HL-60/S4 treated with retinoic acid at 250 ng/mL for 4 days and 3 days (cell line): ENCODE measurements around the gene C19orf12.
"Not testable (repeated sequence)": the region's sequence is repeated elsewhere in the genome, so short reads cannot be mapped to it uniquely, and the experiment has no call there.

Experiments used
- in situ Hi-C: fragments of 300-500 bp; cut with MboI; formaldehyde crosslinking; loops from 2 replicates; pipeline ENCODE4 v1.7.0; 2022; ENCODE audit warnings: low sequenced_read_pairs

C19orf12 gene

DNA sequence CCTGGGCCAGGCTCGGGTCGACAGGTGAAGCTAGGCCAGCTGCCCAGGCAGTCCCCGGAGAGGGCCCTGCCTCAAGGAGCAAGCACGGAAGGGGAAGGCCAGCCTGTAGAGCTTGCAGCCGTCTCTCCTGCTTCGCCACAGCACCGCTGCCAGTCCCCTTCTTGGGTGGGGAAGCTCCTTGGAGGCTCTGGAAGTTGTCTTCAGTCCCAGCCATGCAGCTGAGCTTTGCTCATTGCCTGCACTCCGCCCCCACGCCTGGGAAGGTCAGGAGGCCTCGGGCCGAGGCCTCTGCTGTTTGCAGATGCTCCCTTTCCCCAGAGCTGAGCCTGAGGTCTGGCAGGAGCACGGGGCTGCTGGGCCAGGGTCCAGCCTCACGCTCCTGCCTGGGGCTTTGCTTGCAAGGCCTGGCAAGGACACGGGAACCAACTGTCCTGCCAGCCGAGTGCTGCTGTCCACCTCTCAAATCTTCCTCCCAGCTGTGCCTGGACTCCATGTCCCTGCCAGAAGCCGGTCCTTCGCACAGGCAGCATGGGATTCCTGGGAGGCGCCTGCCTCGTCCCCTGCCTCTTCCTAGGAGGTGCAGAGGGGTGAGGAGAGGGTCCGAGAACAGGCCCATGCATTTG lies 36.5 kb downstream of the C19orf12 start:
- in situ Hi-C loops = no loop called here

DNA sequence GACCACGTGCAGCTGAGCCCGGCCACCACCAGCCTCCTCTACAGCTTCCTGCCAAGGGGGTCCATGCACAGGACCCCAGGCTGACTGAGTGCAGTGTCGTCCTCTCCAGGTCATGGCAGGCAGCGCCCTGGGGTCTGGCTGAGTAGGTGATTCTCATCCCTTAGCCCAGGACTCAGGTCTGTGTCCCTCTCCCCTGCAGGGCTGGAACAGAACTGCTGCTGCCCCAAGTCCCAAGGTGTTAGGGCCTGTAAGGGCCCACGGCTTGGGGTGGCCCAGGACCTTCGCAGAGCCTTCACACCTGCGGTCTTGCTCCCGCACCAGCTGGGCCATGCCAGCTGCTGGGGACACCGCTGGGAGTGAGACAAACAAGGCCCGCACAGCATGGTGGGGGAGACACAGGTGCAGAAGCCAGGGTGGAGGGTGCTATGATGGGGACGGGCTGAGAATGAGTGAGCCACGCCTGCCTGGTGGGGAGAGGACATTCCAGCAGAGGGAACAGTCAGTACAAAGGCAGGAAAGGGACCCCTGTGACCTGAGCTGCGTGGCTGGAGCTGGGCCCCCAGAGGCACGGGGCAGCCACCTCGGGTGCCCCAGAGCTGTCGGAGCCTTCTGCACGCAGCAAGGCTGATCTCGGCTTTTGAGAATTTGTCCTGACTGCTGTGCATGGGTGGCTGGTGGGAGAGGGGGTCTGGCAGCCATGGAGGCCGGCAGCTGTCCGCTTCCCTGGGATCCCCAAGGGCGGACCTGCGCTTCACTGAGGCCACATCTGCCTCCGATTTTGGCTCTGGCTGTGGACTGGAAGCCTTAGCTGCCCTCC lies 37.9 kb downstream of the C19orf12 start:
- in situ Hi-C loops = no loop called here

DNA sequence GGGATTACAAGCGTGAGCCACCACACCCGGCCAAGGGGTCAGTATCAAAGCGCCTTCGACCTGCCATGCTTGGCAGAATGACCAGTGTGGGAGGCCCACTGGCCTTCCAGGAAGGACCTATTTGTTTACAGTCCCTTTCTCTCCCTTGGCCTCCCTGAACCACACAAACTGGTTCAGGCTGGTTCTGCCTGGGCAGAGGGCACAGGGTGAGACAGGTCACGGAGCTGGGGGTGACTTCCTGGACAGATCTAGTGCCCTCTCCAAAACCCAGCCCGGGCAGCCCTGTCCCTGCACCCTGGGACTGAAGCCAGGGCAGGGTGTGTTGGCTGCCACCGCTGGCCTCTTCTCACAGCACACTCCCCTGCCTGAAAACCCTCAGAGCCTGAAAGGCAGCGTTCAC lies 38.5 kb downstream of the C19orf12 start:
- in situ Hi-C loops = no loop called here

DNA sequence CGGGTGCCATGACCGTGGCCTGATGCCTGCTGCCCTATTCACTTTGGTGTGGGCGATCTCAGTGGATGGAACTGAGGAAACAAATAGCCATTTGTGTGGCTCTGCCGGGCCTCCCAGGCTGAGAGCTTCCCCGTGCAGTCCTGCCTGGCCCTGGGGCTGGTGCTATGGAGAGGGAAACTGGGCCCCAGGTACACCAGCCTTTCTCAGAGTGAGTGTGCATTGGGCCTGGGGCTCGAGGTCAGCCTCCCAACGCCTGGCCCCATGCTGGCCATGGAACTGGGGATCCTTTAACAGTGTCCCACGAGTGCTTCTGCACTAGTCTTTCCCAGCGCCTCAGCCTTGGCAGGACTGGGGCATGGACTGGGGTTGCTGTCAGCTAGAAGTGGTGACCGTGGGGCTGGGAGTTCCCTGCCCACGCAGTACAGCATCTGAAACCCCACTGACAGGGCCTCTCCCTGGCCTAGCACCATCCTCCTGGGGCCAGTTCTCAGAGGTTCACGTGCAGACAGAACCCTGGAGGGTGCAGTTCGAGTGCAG lies 39.3 kb downstream of the C19orf12 start:
- in situ Hi-C loops = no loop called here

DNA sequence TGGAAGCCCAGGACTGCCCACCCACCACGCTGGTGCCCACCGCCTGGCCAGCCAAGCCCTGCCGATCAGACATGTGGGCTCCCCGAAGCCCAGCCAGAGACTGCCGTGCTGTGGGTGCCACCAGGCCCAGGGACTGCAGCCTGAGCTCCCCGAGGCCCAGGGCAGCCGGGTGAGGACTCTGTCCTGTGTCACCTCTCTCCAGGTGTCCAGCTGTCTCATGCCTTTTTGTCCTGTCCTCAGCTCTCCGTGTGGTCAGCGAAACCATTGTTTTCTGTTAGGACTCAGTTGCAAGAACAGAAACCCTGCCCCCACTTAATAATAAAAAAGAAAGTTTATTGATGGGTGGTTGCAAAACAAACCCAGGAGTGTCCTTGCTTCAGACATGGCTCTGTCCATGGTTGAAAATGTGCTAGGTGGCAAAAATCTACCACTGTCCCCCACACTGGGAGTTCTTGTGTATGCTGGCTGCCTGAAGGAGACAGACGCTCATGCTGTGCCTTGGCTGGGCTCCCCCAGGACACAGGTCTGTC lies 39.9 kb downstream of the C19orf12 start:
- in situ Hi-C loops = no loop called here

DNA sequence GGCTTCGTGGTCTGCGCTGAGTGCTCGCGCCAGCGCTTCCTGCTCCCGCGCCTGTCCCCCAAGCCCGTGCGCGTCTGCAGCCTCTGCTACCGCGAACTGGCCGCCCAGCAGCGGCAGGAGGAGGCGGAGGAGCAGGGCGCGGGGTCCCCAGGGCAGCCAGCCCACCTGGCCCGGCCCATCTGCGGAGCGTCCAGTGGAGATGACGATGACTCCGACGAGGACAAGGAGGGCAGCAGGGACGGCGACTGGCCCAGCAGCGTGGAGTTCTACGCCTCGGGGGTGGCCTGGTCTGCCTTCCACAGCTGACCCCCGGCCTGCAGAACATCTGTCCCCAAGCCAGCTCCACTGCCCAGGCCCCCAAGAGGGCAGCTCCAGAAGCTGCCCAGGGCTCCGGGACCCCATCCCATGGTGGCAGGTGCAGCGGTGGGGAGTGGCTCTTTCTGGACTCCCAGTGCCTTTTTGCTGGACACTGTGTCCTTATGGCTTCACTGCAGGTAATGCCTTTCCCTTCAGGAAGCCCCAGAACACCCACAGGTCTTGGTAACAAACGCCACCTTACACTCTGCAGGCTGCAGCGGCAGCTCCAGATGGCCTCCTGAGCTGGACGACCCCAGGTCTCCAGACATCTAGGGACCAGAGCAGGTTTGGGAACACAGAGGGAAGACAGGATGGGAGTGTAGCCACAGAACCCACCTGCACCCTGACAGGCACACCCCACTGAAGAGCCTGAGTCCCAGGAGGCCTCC lies 40.5 kb downstream of the C19orf12 start:
- in situ Hi-C loops = no loop called here

DNA sequence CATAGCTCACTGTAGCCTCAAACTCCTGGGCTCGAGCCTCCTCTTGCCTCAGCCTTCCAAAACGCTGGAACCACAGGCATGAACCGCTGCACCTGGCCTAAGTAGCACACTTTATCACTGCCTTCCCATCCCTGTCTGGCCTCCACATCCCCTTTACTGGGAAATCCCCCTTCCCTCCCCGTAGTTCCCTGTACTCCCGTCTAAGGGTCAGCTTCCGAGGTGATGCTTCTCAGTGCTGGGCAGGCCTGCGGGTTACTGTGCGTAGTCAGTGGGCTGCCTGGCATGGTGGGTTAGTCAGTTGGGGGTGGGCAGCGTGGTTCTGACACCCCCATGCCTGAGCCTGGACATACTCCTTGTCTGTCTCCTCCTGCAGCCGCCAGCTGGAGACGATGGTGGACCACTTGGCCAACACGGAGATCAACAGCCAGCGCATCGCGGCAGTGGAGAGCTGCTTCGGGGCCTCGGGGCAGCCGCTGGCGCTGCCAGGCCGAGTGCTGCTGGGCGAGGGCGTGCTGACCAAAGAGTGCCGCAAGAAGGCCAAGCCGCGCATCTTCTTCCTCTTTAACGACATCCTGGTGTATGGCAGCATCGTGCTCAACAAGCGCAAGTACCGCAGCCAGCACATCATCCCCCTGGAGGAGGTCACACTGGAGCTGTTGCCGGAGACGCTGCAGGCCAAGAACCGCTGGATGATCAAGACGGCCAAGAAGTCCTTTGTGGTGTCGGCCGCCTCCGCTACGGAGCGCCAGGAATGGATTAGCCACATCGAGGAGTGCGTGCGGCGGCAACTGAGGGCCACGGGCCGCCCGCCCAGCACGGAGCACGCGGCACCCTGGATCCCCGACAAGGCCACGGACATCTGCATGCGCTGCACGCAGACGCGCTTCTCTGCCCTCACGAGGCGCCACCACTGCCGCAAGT lies 41.4 kb downstream of the C19orf12 start:
- in situ Hi-C loops = no loop called here

DNA sequence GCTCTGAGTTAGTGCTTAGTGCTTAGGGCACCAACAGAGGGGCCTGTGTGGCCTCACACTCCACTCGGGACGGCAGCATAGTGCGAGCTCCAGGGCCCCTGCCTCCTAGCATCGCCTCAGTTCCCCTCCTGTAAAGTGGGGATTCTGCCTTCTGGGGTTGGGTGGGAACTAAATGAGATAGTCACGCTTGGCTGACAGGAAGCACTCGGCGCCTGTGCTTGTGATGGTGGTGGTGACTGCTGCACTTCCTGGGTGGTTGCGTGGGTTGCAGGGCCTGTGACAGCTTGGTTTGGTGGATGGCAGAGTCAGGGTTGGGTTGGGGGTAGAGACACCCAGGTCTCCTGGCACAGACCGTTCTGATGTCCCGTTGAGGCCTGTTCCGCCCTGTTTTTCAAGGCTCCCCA lies 42.1 kb downstream of the C19orf12 start:
- in situ Hi-C loops = no loop called here

DNA sequence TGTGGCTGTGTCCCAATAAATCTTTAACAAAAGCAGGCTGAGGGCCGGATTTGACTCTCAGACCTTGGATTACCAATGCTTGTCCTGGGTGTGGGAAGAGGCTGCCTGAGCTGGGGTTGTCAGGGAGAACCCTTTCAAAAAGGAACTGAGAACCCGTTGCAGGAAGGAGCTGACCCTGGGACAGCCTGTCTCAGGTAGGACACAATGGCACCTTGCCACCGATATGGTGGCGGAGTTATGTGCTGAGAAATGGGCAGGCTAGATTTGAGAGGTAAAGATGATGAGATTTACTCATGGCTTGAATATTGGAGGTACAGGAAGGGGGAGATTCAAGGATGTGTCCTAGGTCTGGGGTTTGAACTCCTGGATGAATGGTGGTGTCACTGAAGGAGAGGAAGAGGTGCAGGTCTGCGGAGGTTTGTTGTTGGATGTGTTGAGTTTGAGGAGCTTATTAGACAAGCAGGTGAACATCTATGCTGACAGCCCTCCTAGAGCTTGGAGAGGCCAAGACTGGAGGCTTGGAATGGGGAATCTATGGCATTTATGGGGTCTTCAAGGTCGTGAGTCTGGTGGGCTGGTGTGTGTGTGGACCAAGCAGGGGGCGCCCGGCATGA lies 42.6 kb downstream of the C19orf12 start:
- in situ Hi-C loops = no loop called here

DNA sequence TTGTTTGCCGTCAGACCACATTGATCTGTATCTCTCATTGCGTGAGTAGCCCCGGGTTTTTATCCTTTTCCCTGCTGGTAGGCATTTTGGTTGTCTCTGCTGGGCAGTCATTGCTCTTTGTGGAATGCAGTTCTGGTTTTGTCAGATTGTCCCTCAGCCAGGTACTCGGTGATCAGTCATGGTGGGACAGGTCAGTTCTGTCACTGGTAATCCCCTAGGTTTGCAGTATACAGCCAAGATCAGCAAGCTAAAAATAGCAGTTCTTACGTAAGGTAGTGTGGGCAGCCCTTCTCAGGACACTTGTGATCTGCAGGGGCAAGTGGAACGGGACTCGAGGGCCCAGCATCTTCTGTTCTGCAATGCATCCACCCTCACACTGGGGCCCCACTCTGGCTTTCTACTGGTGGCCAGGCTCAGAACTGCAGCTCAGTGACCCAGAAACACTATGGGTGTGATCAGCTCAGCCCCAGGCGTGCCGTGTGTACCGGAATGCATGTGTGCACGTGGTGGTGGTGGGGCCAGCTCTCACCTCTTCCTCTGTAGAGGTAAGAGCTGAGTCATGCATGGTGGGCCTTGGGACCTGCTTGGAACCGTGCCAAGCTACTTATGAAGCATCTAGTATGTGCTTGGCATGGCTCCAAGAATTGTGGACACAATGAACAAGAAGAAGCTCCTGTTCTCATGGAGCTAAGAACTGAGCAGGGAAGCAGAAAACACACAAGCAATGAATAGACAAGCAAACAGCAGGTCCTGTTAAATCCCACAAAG lies 43.5 kb downstream of the C19orf12 start:
- in situ Hi-C loops = no loop called here

DNA sequence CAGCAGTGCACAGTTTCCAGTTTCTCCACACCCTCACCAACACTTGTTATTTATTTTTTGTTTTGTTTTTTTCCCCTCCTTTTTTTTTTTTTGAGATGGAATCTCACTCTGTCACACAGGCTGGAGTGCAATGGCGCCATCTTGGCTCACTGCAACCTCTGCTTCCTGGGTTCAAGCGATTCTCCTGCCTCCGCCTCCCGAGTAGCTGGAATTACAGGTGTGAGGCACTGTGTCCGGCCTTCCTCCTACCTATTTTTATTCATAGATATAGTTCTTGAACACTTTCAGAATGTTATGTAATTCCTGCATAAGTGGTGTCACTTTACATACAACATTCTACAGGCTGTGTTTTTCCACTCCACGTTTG lies 44.1 kb downstream of the C19orf12 start:
- in situ Hi-C loops = not testable (repeated sequence)

DNA sequence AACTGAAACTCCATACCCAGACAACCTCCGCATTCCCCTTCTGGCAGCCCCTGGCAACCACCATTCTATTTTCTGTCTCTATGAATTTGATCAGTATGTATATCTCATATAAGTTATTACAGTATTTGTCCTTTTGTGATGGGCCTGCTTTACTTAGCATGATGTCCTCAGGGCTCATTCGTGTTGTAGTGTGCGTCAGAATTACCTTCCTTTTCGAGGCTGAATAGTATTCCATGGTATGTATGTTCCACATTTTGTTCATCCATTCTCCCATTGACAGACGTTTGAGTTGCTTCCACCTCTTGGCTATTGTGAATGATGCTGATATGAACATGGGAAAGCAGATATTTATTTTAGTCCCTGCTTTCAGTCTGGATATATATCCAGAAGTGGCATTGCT lies 44.8 kb downstream of the C19orf12 start:
- in situ Hi-C loops = no loop called here

DNA sequence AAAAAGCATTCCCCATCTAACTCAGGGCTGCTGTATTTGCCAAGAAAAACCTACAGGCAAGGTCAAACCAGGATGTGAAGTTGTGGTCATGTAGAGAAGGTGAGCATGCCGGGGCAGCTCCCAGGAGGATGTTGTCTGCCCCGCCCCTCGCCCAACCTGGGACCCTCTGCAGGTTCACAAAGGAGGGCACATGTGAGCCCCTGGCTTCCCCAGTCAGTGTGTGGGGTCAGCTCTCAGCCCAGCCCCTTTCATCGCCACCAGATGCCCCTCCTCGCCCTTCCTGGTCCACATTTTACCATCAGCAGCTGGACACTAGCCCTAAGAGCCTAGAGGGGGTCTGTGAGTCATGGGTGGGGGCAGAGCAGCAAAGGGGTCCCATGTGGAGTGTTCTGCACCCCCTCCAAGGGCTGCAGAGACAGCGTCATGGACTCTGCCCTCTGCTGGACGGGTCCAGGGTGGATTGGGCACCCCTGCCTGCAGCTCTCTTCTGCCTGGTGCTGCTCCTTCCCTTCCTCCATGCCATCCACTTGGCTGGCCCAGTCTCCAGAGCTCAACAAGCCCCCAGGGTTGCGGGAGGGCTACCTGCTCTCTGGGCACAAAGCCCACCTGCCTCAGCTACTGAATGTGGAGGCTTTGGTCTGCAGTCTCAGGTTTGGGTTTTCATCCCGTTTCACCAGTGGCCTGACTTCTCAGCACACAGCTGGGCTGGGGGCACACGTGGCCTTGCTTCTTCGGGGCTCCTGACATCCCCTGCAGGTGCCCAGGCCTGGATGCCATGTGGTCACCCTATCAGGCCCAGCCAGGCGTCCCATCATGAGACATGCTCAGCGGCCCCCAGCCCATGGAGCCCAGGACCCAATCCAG lies 46.1 kb downstream of the C19orf12 start:
- in situ Hi-C loops = no loop called here

DNA sequence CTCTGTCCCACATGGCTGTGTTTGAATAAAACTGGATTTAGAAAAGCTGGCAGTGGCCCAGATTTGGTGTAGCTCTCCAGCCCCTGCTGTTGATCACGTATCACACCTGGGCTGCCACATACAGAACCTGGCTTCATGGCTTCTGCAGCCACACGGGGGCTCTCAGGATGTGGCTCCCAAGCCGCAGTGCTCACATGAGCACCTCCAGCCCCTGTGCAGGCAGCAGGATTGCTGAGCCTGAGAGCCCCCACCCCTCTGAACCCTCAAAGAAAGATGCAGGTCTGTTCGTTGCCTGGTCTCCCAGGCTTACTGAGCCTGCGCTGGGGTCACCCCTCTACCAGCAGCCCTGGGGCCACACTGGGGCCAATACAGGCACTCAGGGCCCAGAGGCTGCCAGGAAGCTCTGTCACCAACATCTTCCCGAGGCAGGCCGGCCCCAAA lies 47.1 kb downstream of the C19orf12 start:
- in situ Hi-C loops = no loop called here

DNA sequence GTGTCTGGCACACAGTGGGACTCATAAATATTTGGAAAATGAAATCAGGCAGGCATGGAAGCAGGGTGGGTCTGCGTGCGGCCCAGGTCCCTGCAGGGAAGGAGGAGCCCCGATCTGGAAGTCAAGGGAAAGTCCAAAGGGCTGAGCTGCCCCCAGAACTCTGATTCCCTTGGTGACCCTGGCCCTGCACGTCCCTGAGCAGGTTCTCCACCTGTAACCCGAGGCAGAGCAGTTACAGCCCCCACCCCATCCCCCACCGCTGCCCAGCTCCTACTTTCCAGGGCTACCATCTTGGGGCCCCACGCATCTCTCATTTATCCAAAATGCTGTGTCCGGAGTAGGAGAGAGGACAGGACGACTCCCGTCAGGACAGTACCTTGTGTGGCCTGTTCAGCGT lies 47.7 kb downstream of the C19orf12 start:
- in situ Hi-C loops = no loop called here

DNA sequence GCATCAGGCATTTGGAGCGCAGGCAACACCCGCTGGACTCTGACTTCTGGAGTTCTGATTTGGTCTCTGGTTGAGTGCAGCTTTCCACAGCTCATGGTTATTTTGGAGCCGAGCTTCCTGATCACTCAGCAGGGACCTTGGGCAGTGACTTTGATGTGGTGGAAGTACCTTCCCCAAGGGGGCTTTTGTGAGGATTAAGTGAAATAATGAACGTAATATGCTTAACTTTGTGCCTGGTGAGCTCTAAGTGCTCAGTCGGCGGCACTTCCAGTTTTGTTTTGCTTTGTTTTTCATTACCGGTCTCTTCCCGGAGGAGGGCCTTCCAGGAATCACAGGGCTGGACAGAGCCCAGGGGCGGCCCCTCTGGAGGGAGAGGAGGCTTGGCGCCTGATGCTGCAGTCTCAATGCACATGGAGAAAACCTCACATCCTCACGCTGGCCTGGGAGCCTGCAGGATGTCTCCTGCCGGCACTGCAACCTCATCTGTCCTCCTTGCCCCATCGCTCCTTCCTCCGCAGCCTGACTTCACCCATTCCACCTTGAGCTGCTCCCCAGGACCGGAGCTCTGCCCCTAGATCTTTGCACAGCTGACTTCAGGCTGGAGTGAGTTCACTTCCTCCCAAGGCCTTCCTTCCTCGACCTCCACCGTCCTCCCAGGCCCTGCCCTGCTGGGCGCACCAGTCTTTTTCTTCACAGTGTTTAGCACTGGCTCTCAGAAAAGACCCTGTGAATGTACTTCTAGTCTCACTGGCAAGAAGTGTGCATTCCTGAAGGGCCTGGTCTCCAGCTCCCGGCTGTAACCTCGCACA lies 48.3 kb downstream of the C19orf12 start:
- in situ Hi-C loops = no loop called here

DNA sequence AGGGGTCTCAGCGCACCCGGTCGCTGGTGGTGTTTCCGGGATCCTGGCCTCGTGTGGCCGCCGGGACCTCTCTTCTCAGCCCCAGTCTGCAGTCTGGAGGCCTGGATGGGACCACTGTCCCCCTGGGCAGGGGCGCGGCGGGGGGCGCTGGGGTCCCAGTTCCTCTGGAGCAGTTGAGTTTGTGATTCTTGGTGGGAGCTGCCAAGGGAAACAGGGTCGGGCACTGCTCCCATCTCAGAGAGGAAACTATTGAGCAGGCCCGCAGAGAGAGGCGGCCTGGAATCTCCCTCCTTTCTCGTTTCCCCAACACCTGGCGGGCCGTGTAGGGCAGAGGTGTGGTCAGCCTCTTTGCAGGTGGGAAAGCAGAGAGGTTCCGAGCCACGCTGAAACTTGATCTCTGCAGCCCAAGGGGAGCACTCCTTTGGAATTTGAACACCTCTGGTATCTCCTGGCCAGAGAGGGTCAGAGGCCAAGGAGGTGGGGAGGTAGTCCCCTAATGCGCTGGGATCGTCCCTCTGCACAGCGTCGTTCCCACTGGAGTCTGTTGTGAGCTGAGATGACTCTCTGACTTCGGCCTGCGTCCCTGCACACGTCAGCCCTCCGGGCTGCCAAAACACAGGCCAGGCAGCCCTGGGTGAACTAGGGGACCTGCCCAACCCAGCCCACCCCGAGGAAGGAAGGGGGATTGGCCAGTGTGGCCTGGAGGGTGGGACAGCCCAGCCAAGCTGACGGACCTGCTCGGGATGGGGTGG lies 49.1 kb downstream of the C19orf12 start:
- in situ Hi-C loops = no loop called here
